Astrocyte (in vitro differentiated cells and primary cell): ENCODE measurements around the gene PTPRN2. TPM values are rescaled to one million over a fixed set of nuclear protein-coding genes. Genes with fewer than 3 reads are reported as not detected.

Experiments used
- DNase-seq: peaks from one replicate; pipeline ENCODE4 v3.0.0-alpha.2; 2010; ENCODE audit warnings: low read depth
- FAIRE-seq: peaks from 2 replicates; lab custom pipeline; 2011; peaks lifted over from hg19 to GRCh38; lab: Jason Lieb, UNC
- H2AFZ ChIP-seq: 2 replicates; pipeline ENCODE4 v1.6.0; 2012; ENCODE audit warnings: low read depth, low read length, inconsistent platforms
- H3K27ac ChIP-seq: 2 replicates; pipeline ENCODE4 v1.5.1; 2011; ENCODE audit warnings: low read depth, low read length, inconsistent platforms
- H3K27me3 ChIP-seq: 2 replicates; pipeline ENCODE4 v1.6.0; 2011; ENCODE audit warnings: low read length, inconsistent platforms; ENCODE audit not compliant: insufficient read depth
- H3K36me3 ChIP-seq: 2 replicates; pipeline ENCODE4 v1.5.1; 2011; ENCODE audit warnings: low read length, inconsistent platforms; ENCODE audit not compliant: insufficient read depth
- H3K4me1 ChIP-seq: 2 replicates; pipeline ENCODE4 v1.5.1; 2011; ENCODE audit warnings: low read length, inconsistent platforms; ENCODE audit not compliant: insufficient read depth
- H3K4me2 ChIP-seq: 2 replicates; pipeline ENCODE4 v1.6.0; 2012; ENCODE audit warnings: low read length, inconsistent platforms
- H3K4me3 ChIP-seq: 2 replicates; pipeline ENCODE4 v1.5.1; 2011; ENCODE audit warnings: low read depth, mild to moderate bottlenecking, low read length, inconsistent platforms; ENCODE audit not compliant: insufficient read depth
- H3K79me2 ChIP-seq: 2 replicates; pipeline ENCODE4 v1.6.0; 2012; ENCODE audit warnings: mild to moderate bottlenecking, low read length, inconsistent platforms; ENCODE audit not compliant: insufficient read depth
- H3K9ac ChIP-seq: 2 replicates; pipeline ENCODE4 v1.6.0; 2012; ENCODE audit warnings: mild to moderate bottlenecking, low read length, inconsistent platforms
- H3K9me3 ChIP-seq: 2 replicates; pipeline ENCODE4 v1.5.1; 2012; ENCODE audit warnings: low read depth, mild to moderate bottlenecking, low read length, inconsistent platforms; ENCODE audit not compliant: insufficient read depth
- H4K20me1 ChIP-seq: 2 replicates; pipeline ENCODE4 v1.6.0; 2012; ENCODE audit warnings: low read length, inconsistent platforms; ENCODE audit not compliant: insufficient read depth
- H3K27ac Mint-ChIP-seq: one replicate; pipeline ENCODE4 v1.8.0; 2021; ENCODE audit warnings: mild to moderate bottlenecking, mixed read lengths; ENCODE audit not compliant: unreplicated experiment
- H3K27me3 Mint-ChIP-seq: one replicate; pipeline ENCODE4 v1.8.0; 2021; ENCODE audit warnings: low read depth, mixed read lengths; ENCODE audit not compliant: unreplicated experiment
- H3K36me3 Mint-ChIP-seq: one replicate; pipeline ENCODE4 v1.8.0; 2021; ENCODE audit warnings: low read depth, mixed read lengths; ENCODE audit not compliant: unreplicated experiment
- H3K4me1 Mint-ChIP-seq: one replicate; pipeline ENCODE4 v1.8.0; 2021; ENCODE audit warnings: low read depth, mixed read lengths; ENCODE audit not compliant: unreplicated experiment
- H3K4me3 Mint-ChIP-seq: one replicate; pipeline ENCODE4 v1.8.0; 2021; ENCODE audit warnings: mild to moderate bottlenecking, moderate library complexity, mixed read lengths; ENCODE audit not compliant: unreplicated experiment
- H3K9me3 Mint-ChIP-seq: one replicate; pipeline ENCODE4 v1.8.0; 2021; ENCODE audit warnings: mild to moderate bottlenecking, mixed read lengths; ENCODE audit not compliant: unreplicated experiment
- CTCF ChIP-seq: IDR thresholded peaks from 2 replicates; pipeline ENCODE4 v1.5.1; 2011; ENCODE audit warnings: low read depth, mild to moderate bottlenecking, inconsistent platforms, low read length, moderate library complexity; ENCODE audit not compliant: insufficient read depth
- EZH2 ChIP-seq: IDR thresholded peaks from 2 replicates; pipeline ENCODE4 v1.6.1; 2012; ENCODE audit warnings: mild to moderate bottlenecking, low read length, inconsistent platforms; ENCODE audit not compliant: insufficient read depth
- total RNA-seq: library from RNA; stranded (reverse); gene quantifications from 2 replicates; pipeline ENCODE4 v1.2.1, GENCODE V29; 2021

The PTPRN2 gene
- total RNA-seq, 1 donor from 2014 or later: 0.09 TPM

DNA sequence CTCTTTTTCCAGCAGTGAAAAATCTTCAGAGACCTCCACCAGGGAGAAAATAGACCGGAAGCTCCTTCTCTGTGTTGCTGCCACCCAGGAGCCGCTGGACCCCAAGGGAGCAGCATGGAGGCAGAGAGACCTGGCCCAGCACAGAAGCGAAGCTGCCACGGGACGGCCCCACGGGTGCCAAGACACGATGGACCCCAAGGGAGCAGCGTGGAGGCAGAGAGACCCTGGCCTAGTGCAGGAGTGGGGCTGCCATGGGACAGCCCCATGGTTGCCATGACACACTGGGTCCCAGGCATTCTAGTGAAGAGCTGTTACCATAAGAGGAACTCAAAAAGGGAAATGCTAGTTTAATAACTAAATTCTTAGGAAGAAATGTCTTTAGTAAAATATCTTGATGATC is 186.3 kb downstream of the PTPRN2 start:
- no peaks in the 10 kb centered on the region for H3K4me1 Mint-ChIP-seq
- Histone ChIP-seq H4K20me1 (no peaks in the 10 kb centered on the region), H3K9ac (no peak overlapping the region), H3K9me3 (no peaks in the 10 kb centered on the region), H3K27ac (no peak overlapping the region), H3K79me2 (no peaks in the 10 kb centered on the region), H3K36me3 (no peaks in the 10 kb centered on the region), H3K4me1 (no peaks in the 10 kb centered on the region), H3K4me3 (no peak overlapping the region), H3K4me2 (no peak overlapping the region), H2AFZ (no peak overlapping the region), H3K27me3 (no peaks in the 10 kb centered on the region)
- no peak overlapping the region for H3K4me3 Mint-ChIP-seq
- TF ChIP-seq CTCF (no peak), EZH2 (no peak)
- H3K27ac Mint-ChIP-seq: no peak overlapping the region
- DNase-seq (no peak), FAIRE-seq (no peak)
- peaks cover 2% of the 10 kb centered on the region for H3K9me3 Mint-ChIP-seq
- no peaks in the 10 kb centered on the region for H3K27me3 Mint-ChIP-seq
- no peaks in the 10 kb centered on the region for H3K36me3 Mint-ChIP-seq

GRCh38 chr7:158400601-158401225 is 186.9 kb downstream of the PTPRN2 start:
- Histone ChIP-seq H3K9me3 (no peaks in the 10 kb centered on the region), H3K4me3 (no peak overlapping the region), H3K4me1 (no peaks in the 10 kb centered on the region), H2AFZ (no peak overlapping the region), H3K27me3 (no peaks in the 10 kb centered on the region), H3K4me2 (no peak overlapping the region), H3K36me3 (no peaks in the 10 kb centered on the region), H3K79me2 (no peaks in the 10 kb centered on the region), H3K9ac (no peak overlapping the region), H3K27ac (no peak overlapping the region), H4K20me1 (no peaks in the 10 kb centered on the region)
- Mint-ChIP-seq H3K36me3 (no peaks in the 10 kb centered on the region), H3K4me1 (no peaks in the 10 kb centered on the region), H3K27me3 (no peaks in the 10 kb centered on the region), H3K4me3 (no peak overlapping the region), H3K9me3 (peaks cover 2% of the 10 kb centered on the region), H3K27ac (no peak overlapping the region)
- DNase-seq (no peak), FAIRE-seq (no peak)
- TF ChIP-seq CTCF (no peak), EZH2 (no peak)

- no peak overlapping the region for H3K27ac Mint-ChIP-seq
- no peak overlapping the region for H3K9ac ChIP-seq
These were observed 187.9 kb downstream of the PTPRN2 start for GRCh38 chr7:158399762-158400161.

More at GRCh38 chr7:158399762-158400161, 187.9 kb downstream of the PTPRN2 start:
- no peak overlapping the region for H2AFZ ChIP-seq
- Mint-ChIP-seq H3K4me3 (no peak overlapping the region), H3K36me3 (no peaks in the 10 kb centered on the region), H3K4me1 (no peaks in the 10 kb centered on the region), H3K9me3 (peaks cover 2% of the 10 kb centered on the region), H3K27me3 (no peaks in the 10 kb centered on the region)
- H3K27ac ChIP-seq: no peak overlapping the region
- no peak for DNase-seq
- H4K20me1 ChIP-seq: no peaks in the 10 kb centered on the region
- H3K4me3 ChIP-seq: no peak overlapping the region
- H3K79me2 ChIP-seq: no peaks in the 10 kb centered on the region
- H3K36me3 ChIP-seq: no peaks in the 10 kb centered on the region
- no peak for FAIRE-seq
- no peak overlapping the region for H3K4me2 ChIP-seq
- no peaks in the 10 kb centered on the region for H3K27me3 ChIP-seq
- H3K4me1 ChIP-seq: no peaks in the 10 kb centered on the region
- TF ChIP-seq EZH2 (no peak), CTCF (no peak)
- no peaks in the 10 kb centered on the region for H3K9me3 ChIP-seq
